NCI-H748 (cell line): Measurements from ENCODE around the gene PGF.

ENCODE experiments used
- DNase-seq: peaks from one replicate; lab custom pipeline; 2025; ENCODE audit not compliant: unreplicated experiment; lab: John Stamatoyannopoulos, UW

Gene PGF

DNA sequence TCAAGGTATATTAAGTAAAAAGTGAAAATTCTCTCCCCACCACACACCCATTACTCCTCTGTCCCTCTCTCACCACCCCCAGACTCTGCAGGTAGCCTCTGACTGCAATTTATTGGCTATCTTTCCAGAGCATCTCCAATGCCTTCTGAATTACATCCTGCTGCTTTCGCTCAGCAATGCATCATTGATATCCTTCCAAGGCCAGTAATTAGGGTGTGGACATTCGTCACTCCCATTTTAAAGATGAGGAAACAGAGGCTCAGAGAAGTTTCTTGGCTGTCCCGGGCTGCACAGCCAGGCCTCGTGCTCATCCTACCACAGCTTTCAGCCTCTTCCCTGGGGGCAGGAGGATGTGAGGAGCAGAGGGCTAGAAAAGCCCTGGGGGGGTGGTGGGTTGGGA, 23.6 kb upstream of the PGF start:
- DNase-seq, result no peak

DNA sequence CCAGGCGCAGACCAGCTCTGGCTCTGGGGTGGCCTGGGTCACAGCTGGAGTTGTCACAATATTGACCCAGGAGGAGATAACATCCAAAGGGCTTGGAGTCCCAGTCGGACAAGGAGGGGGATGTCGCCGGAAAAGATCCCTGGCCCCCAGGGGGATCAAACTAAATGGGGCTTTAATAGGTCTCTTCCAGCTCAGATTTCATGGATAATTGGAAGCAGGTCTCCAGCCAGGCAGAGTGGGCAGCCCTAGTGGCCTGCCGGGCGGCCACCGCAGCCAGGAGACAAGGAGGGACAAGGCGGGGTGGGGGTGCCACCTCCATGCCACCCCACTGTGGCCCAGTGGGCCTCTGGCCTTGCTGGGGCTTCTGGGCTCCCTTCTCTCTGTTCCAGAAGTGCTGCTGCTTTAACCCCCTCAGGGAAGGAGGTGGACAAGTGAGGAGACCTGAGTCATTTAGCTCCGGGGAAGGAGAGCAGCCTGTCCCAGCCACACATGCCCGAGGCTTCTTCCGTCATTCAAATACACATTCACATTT, 23.1 kb upstream of the PGF start:
- no peak for DNase-seq

DNA sequence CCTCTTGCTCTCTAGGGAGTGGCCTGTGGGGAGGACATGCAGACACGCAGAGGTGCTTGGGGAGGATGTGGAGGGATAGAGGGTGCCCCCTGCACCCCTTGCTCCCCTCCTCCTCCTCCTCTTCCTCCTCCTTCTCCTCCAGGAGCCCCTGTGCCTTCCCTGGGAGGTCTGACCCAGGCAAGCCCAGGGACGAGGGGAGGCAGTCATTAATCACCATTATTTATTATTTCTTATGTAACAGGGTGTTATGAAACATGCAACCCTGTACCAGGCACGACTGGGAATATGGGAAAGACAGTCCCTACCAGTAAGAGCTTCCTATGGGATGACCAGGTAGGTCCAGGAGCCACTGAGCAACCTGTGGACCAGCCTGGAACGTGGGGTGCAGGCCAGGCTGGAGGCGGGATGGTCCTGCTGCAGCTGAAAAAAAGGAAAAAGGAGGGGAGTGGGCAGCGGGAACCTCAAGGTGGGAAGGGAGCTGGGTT, 22.5 kb upstream of the PGF start:
- no peak for DNase-seq

DNA sequence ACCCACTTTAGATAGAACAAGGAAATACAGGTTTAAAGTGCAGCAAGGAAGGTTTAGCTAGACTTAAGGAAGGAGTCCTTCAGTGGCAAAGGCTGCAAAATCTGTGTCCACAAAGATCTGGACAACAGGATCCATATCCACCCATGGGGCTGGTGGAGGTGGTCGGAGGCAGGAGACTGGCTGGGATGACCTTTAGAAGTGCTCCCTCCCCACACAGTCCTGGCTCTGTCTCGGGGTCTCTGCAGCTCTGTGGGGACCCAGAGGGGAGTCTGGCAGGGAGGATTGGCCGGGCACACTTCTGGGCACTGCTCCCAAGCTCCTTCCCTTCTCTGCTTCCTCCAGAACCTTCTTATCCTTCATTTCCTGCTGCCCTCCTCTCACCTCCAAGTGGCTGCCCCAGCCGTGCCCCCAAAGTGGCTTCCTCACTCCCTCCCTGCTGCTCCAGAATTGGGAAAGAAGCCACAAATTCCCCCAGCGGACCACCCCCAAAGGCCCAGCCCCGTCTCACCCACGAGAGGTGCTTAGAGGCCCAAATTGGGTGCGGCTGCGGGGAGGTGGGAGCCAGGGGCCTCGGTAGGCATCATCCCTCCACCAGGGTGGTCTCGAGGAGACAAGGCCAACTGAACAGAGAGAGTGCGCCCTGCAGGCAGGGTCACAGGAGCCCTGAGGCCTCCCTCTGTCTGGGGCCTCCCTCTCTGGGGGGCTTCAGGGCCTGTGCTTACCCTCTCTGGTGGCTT, 21.9 kb upstream of the PGF start:
- no peak for DNase-seq

DNA sequence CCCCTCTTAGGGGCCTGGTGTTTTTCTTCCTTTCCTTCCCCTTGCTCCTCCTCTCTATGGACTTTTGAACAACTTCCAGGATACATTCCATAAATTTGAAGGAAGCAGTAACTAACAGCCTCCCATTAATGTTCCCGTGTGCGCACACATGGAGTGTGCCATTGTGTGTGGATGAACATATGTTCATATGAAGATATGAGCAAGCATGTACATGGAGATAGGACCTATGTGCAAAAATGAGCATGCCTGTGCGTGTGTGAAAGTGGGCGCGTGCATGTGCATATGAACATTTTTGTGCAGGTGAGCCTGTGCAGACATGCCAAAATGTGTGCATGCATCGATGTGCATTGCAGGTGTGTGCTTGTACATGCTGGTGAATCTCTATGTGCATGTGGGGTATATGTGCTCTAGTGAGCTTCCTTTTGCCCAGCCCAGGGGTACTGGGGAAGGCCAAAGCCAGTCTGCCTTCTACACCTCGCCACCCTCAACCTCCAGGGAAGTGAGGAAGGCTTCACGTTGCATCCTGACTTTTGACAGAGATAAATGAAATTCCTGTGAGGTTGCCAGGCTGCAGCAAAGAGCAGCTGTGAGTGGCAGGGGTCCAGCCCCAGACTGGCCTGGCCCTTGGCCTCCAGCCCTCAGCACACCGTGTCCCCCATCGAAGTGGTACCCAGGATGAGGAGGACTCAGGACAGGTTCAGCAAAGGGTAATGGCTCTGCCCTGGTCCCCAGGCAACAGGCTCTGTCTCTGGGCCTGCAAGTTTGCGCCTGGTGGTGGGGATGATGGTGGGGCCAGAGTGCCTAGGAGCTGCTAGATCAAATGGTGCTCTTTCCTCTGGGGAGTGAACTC, 21.1 kb upstream of the PGF start:
- DNase-seq, result no peak

DNA sequence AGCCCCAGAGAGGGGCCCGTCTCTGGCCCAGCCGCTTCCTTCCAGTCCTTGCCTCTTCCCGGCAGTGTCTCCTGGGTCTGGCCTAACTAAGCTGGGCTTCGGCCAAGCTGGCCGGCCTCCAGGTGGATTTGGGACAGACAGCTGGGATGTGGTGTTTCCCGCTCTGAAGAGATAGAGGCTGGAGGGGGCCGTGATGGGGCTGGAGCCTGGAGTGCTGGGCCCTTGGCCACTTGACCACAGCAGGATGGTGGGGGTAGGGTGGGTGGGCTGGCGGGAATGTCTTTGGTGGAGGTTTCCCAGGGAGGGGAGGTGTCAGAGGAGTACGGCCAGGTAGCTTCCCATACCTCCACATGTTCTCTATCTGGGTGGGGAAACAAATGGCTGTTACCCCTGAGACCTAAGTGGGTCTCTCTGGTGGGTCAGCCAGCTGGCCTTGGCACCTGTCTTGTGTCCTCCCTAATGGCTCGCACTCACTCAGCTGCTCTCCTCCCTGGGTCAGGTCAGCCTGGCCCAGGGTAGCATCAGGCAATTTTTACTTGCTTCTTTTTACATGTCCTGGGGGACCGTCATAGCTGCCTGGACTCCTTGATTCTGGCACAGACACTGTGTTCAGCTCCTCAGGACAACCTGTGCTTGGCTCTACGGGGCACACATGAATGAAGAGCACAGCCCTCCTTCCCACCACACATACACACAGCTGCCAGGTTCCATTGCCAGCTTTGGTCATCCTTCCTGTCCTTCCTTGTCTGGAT, 19.8 kb upstream of the PGF start:
- no peak for DNase-seq

DNA sequence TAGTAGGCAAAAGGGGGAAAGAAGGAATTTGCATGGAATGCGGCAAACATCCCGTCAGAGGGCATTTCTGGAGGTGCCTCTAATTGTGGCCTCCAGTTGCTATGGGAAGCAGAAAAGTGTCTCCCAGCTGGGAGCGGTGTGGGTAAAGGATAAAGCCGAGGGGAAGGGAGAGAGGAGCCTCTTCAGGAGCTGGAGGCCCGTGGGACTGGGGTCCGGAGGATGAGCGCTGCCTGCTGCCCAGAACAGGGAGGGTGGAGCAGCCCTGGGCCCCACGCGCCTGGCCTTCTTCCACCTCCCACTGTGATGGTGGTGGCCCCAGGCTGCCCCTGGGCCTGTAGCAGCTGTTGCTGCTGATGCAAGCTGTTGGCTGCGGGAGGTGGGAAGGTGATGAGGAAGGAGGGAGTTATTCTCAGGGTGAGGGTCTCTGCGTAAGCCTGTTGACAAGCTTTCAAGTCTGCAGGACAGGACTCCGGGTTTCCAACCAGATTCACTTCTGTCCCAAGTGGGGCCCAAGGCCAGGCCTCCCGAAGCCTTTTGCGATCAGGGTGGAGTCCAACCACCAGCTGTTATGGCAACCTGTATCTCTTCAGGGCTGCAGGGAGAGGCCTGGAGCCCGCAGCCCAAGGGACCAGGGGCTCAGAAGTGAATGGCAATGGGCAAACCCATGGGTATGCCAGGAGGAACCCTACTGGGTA, 19.1 kb upstream of the PGF start:
- DNase-seq, result no peak

DNA sequence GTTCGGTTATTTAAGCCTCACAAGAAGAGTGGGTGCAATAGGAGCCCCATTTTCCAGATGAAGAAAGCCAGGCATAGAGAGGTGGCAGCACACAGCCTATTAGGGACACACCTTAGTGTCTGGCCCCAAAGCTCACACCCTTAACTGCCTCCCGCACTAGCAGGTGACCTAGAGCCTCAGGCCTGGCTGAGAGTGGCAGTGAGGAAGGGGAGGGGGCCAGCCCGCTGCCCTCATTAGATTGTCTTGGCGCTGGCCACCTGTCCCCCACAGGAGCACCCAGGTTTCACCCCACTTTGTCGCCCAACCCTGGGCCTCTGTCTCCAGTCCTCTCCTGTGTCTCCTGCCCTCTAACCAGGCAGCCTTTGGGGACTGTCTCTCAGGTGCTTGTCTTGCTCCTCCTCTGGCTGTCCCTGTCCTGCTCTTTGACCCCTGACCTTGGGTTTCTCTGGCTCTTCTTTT, 18.5 kb upstream of the PGF start:
- no peak for DNase-seq

DNA sequence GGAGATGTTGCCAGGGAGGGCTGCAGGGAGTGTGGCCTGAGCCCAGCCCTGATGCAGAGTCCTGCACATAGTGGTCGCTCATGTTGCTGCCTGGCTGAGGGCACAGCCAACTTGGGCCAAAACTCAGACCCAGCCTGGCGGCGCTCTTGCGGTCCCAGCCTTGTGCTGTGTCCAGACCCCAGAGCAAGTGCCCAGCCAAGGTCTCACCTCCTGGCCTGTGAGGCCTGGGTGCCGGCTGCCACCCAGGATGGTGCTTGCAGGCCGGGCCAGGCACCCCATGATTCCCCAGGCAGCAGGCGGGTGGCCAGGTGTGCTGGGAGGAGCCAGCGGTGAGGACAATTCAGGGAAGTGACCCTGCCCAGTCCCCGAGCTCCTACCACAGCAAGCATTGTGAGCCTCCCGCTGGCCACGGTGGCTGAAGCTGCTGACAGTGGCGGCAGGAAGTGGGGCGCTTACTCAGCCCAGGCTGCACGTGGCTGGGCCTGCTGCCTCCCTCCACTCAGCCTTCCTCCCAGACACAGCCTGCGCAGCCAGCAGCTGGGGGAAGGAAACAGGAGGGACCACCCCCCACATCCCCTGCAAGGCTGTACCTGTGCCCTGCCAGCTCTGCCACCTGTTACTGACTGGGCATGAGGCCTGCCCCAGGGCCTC, 17.7 kb upstream of the PGF start:
- no peak for DNase-seq

DNA sequence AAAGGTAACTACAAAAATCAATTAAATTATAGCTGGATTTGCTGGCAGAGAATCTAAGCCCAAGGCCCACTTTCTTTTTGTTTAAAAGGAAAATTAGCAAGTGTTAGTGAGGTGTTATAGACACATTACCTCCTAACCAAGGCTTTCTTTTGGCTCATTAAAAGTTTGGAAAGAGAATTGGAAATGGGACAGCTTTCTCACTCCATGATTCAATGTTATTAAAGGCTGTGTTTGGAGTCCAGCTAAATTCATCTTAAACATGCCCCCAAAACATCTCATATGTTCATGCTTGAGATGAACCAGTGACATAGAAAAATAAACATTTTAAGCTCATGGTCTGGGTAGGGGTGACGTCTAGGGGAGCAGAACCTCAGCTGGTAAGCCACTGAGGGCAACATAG, 13.4 kb upstream of the PGF start:
- DNase-seq, result no peak

DNA sequence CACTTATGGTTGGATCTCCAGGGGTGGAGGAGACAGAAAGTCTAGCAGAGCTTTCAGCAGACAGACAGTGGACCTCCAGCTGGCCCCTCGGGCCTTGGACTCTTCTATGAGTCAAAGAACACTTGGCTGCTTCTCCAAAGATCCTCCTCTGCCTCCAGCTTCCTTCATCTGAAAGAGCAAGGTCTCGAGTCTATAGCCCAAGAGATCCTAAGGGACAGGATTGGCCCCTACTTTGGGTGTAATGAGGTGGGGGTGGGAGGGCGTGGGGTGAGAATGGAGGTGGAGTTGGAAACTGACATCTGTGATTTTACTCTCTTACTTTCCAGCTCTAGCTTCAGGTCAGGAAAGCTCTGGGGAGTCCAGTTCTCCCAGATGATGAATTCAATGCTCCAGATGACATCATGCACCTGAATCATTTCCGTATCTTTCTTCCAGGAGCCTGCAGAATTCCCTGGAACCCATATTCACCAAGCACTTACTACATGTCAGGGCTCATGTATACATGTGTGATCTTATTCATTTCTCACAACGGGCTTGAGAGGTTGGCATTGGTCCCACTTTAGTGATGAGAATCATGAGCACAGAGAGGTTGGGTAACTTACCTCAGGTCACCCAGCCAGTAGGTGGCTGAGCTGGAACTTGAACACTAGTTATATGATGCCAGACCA, 10.2 kb upstream of the PGF start:
- DNase-seq, result no peak

DNA sequence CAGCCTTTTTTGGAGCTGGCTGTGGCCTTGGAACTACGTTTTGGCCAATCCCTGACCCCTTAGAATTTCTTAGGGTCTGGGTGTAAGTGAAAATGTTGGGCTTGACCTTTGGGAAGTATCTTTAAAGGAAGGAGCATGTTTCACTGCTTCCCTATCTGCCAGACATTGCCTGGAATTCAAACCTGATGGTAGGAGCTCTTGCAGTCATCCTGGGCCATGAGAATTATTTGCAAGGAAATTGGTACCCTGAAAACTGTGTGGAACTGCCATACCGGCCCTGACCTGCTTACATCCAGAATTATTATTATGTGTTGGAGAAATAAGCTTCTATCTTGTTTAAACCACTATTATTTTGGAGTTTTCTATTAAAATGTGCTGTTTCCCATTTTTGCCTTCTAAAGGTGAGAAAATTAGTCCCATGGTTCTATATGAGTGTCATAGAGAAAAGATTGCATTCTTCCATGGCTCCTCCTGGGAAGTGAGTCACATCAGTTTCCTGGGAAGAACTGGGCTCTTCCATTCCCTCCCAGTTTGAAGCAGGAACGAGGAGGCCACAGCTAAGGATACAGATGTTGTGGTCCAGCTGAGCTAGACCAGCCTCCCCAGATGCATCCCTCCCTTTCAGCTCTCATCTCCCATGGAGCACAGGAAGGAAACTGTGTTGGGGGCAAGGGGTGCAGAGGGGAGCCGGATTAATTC, 9.5 kb upstream of the PGF start:
- DNase-seq, result no peak

DNA sequence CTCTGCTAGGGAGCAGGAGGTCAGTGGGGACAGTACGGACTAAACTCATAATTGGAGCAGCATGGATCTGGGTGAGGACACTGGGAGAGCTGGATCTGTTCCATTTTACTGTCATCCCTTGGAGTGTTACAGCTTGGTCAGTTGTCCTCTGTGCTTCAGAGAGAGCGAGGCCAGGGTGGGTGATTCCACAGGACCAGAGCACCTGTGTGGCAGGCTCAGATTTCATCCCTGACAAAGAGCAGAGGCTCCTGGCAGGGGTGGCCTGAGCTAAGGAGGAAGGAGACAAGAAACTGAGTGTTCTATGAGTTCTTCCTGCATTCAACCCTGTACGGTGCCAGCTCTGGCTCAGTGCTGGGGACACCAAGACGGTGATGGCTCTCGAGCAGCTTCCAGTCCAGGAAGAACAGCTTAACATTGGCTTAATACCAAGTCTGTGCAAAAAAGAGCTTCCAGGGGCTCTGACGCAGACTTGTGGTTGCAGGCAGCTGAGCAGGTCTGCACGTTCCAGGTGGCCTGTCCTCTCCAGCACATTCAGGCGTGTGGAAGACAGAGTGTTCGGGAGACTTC, 8.4 kb upstream of the PGF start:
- no peak for DNase-seq

DNA sequence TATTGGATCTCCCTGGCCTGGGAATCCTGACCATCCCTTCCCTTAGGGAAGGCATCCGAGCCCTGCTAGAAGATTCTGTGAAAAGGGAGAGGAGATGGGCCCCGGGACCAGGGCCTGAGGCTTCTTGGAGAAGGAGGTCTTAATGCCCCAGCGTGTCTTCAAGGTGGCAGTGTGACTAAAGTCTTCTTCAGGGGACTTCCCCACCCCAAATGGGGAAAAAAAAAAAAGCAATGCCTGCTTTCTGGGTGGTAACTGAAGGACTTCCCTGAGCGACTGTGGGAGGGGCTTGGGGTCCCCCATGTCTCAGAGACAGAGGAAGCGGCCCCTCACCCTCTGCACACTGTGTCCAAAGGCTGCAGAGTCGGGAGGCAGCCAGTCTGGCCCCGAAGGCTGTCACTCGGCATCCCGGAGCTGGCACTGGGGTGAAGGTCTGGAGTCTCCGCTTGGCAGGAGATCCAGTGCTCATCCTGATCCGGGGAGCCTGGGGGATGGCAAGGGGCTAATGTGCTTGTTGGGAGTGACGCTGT, 7.8 kb upstream of the PGF start:
- no peak for DNase-seq

DNA sequence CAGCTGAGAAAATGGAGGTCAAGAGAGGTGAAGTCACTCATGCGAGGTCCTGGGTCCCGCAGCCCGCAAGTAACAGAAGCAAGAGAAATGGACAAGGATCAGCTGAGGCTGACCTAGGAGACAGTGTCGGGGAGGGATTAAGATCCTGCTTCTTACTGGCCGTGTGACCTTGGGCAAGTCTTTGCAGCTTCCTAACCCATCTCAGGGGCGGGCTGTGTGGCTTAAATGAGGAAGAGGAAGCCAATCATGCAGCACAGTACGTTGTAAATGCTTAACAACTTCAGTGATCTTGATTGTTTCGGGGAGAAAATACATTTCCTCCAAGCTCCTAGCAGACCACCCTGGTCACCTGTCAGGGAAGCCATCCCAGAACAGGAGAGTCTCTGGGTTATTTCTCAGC, 7.1 kb upstream of the PGF start:
- no peak for DNase-seq

DNA sequence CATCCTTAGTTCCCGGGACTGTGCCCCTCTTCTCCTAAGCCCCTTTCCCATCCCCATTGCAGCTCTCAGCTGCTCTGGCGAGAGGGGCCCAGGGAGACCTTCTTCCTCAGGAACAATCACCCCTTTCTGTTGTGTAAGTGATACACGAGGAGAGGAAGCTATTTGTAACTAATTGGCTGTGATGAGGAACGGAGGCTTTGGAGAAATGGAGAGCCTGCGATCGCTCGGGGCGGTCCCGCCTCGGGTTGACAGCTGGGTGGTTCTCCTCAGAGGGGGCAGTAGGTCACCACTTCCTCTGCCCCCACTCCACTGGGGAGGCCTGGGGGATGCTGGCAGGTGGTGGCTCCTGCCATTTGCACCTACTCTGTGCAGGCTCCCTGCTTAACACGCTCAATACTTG, 6.6 kb upstream of the PGF start:
- DNase-seq, result no peak

DNA sequence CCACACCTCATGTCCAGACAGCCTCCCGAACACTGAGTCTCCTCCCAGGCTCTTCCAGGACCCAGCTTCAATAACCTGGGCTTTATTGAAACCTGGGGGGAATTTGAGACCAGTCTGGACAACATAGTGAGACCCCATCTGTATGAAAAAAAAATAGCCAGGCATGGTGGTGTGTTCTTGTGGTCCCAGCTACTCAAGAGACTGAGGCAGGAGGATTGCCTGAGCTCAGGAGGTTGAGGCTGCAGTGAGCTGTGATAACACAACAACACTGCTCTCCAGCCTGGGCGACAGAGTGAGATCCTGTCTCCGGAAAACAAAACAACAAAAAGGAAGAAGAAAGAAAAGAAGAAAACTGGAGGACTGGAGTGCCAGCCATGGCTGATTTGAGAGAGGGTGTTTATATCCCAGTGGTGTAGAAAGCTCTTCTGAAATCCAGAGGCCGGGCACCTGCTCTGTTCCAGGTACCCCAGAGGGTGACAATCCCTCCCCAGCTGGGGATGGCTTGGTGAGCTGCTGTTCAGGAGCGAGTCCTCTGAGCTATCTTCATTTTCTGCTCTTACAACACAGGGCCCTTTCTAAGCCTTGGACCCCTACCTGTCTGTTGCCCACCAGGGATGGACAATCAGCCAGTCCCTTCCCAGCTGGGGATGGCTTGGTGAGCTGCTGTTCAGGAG, 6.0 kb upstream of the PGF start:
- no peak for DNase-seq

DNA sequence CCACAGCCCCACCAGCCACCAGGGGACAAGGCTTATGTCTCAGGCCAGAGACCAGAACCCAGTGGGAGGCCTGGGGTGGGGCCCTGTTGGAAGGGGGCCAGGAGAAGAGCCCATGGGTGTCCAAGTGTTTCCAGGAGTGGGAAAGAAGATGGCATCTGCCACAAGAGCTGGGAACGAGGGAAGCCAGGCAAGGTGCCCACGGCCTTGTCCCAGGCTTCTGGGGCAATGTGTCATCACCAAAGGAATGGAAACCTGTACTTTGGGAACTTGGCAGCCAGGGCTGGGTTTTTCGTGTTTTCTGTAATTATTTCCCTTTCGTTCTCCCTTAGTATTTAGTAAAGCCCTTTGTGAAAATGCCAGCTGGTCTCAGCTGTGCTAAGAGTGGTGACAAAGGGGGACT, 5.3 kb upstream of the PGF start:
- DNase-seq, result no peak
